Aorta (tissue), 4 donors: Measurements from ENCODE around the gene FCGR3A. TPM values are rescaled to one million over a fixed set of nuclear protein-coding genes. Genes with fewer than 3 reads are reported as not detected.

Experiments
- polyA plus RNA-seq, 2 donors: library from polyadenylated mRNA; stranded (reverse); fragments of 200-250 nt; gene quantifications; one replicate each; pipeline ENCODE4 v1.2.3, GENCODE V29; 2013
- total RNA-seq, 2 donors: library from RNA; stranded (reverse); fragmentation: NEBNext Ultra II Directional; extraction: Animal tissue kit (Norgen Biotek cat#: 25700); gene quantifications; one replicate each; pipeline ENCODE4 v1.2.1, GENCODE V29; 2021
- donor health status: healthy with polysubstance abuse.
- donor health status: Bipolar disorder and iron deficiency.
- donor health status: DM: no; HTN: no; CAD: no.
- donor health status: DM: yes; HTN: yes; CAD: no.

Gene FCGR3A
- total and polyA plus RNA-seq, 4 donors: 13.9 to 116 (median 98.1) TPM

Other genes starting within 250 kb of the FCGR3A start
- 10 to 100 TPM; 11.2 to 19.4 TPM for gene MPZ, start 239.8 kb downstream of the FCGR3A start, total RNA-seq
- 1 to 10 TPM in 1 of 2 donors, not detected in 1; 1.5 TPM for gene MPZ, start 239.8 kb downstream of the FCGR3A start, polyA plus RNA-seq
- gene SDHC, start 235.4 kb downstream of the FCGR3A start, total RNA-seq: 100 to 1,000 TPM; 103 to 127 TPM
- gene SDHC, start 235.4 kb downstream of the FCGR3A start, polyA plus RNA-seq: 100 to 1,000 TPM; 117 to 129 TPM
- gene CFAP126, start 181.9 kb downstream of the FCGR3A start, total RNA-seq: not detected
- gene CFAP126, start 181.9 kb downstream of the FCGR3A start, polyA plus RNA-seq: not detected
- 100 to 1,000 TPM in 1 of 2 donors, 10 to 100 TPM in 1; 83.1 to 113 TPM for gene FCGR2A, start 44.4 kb downstream of the FCGR3A start, total RNA-seq
- 10 to 100 TPM; 13.3 to 83.1 TPM for gene FCGR2A, start 44.4 kb downstream of the FCGR3A start, polyA plus RNA-seq
- 10 to 100 TPM in 1 of 2 donors, 1 to 10 TPM in 1; 9.0 to 19.0 TPM for gene HSPA6, start 25.3 kb downstream of the FCGR3A start, total RNA-seq
- 1 to 10 TPM; 1.1 to 1.4 TPM for gene HSPA6, start 25.3 kb downstream of the FCGR3A start, polyA plus RNA-seq
- 10 to 100 TPM in 1 of 2 donors, 1 to 10 TPM in 1; 6.3 to 13.4 TPM for gene FCGR3B, start 81.4 kb upstream of the FCGR3A start, total RNA-seq
- 1 to 10 TPM in 1 of 2 donors, under 1 TPM in 1; 0.41 to 5.3 TPM for gene FCGR3B, start 81.4 kb upstream of the FCGR3A start, polyA plus RNA-seq
- 10 to 100 TPM; 13.6 to 68.6 TPM for gene FCGR2B, start 113.3 kb upstream of the FCGR3A start, total RNA-seq
- gene FCGR2B, start 113.3 kb upstream of the FCGR3A start, polyA plus RNA-seq: 1 to 10 TPM; 3.2 to 8.5 TPM
- under 1 TPM in 1 of 2 donors, not detected in 1; 0.57 TPM for gene FCRLA, start 157.4 kb upstream of the FCGR3A start, total RNA-seq
- gene FCRLA, start 157.4 kb upstream of the FCGR3A start, polyA plus RNA-seq: under 1 TPM; 0.10 to 0.38 TPM
- under 1 TPM; 0.49 to 0.66 TPM for gene FCRLB, start 171.7 kb upstream of the FCGR3A start, total RNA-seq
- 1 to 10 TPM in 1 of 2 donors, under 1 TPM in 1; 0.36 to 2.0 TPM for gene FCRLB, start 171.7 kb upstream of the FCGR3A start, polyA plus RNA-seq
- gene DUSP12, start 200.0 kb upstream of the FCGR3A start, total RNA-seq: 10 to 100 TPM; 19.3 to 22.1 TPM
- gene DUSP12, start 200.0 kb upstream of the FCGR3A start, polyA plus RNA-seq: 10 to 100 TPM; 25.7 to 30.1 TPM
- gene ATF6, start 216.5 kb upstream of the FCGR3A start, total RNA-seq: 10 to 100 TPM; 30.4 to 30.5 TPM
- gene ATF6, start 216.5 kb upstream of the FCGR3A start, polyA plus RNA-seq: 1 to 10 TPM; 6.1 to 7.0 TPM